GM12878 (cell line): ENCODE measurements around the gene PRMT7. TPM values are rescaled to one million over a fixed set of nuclear protein-coding genes. Genes with fewer than 3 reads are reported as not detected.

Experiments
- ATAC-seq: fragments of 200-7000 bp; cut with Tn5 transposase; 3 replicates; pipeline ENCODE4 v1.9.1; 2020; ENCODE audit warnings: mild to moderate bottlenecking, moderate library complexity
- BruUV-seq: library from RNA; stranded (reverse); fragments of 400-500 nt; replicated peaks from 2 replicates; lab custom pipeline; 2021; lab: Mats Ljungman, UMichigan
- CTCF ChIA-PET: fragments of 300-600 bp; sonication (Branson Sonifier 250); formaldehyde crosslinking; extraction: SDS; loops from one replicate; lab custom pipeline; 2021; ENCODE audit warnings: inconsistent platforms; lab: Yijun Ruan, JAX
- POLR2A ChIA-PET: fragments of 350-600 bp; formaldehyde crosslinking; extraction: SDS; loops from one replicate; lab custom pipeline; 2021; ENCODE audit warnings: inconsistent platforms; lab: Charles Lee
- RAD21 ChIA-PET: fragments of 300-600 bp; sonication (Branson Sonifier 250); formaldehyde crosslinking; loops from one replicate; lab custom pipeline; 2023; ENCODE audit warnings: antibody characterized with exemption; ENCODE audit not compliant: unreplicated experiment; lab: Charles Lee
- SMC1A ChIA-PET: fragments of 300-600 bp; sonication (Branson Sonifier 250); formaldehyde crosslinking; loops from one replicate; lab custom pipeline; 2023; ENCODE audit not compliant: unreplicated experiment, uncharacterized antibody; lab: Charles Lee
- DNase-seq: peaks from one replicate; pipeline ENCODE4 v3.0.0-alpha.2; 2011; ENCODE audit warnings: low read depth, low spot score
- FAIRE-seq: peaks from 3 replicates; lab custom pipeline; 2011; peaks lifted over from hg19 to GRCh38; lab: Jason Lieb, UNC
- H2AFZ ChIP-seq: 2 replicates; pipeline ENCODE4 v1.6.0; 2011; ENCODE audit warnings: low read depth, low read length, control low read depth; ENCODE audit not compliant: control insufficient read depth
- H3K27ac ChIP-seq: 2 replicates; pipeline ENCODE4 v1.5.1; 2011; ENCODE audit warnings: control low read depth; ENCODE audit not compliant: control insufficient read depth, insufficient read depth
- H3K27me3 ChIP-seq, 2 experiments: replicated peaks in 1 of 2; 2 replicates each; pipeline versions ENCODE4 v1.6.0 to v1.6.1; 2011; ENCODE audit warnings: low read length in 1 of 2; ENCODE audit not compliant: control insufficient read depth in 2 of 2, insufficient read depth in 2 of 2
- H3K36me3 ChIP-seq, 2 experiments: 2 replicates each; pipeline ENCODE4 v1.5.1; 2011; ENCODE audit warnings: low read length in 1 of 2; ENCODE audit not compliant: control insufficient read depth in 2 of 2, insufficient read depth in 2 of 2
- H3K4me1 ChIP-seq: 2 replicates; pipeline ENCODE4 v1.6.1; 2011; ENCODE audit warnings: mild to moderate bottlenecking, low read length, moderate library complexity, mixed read lengths; ENCODE audit not compliant: control insufficient read depth, insufficient read depth
- H3K4me2 ChIP-seq: 2 replicates; pipeline ENCODE4 v1.6.0; 2011; ENCODE audit warnings: control low read depth; ENCODE audit not compliant: control insufficient read depth, insufficient read depth
- H3K4me3 ChIP-seq: fragments of 200-600 bp; sonication (generic); 2 replicates; pipeline ENCODE4 v1.5.1; 2016
- H3K79me2 ChIP-seq: 2 replicates; pipeline ENCODE4 v1.6.0; 2011; ENCODE audit warnings: low read length; ENCODE audit not compliant: control insufficient read depth, insufficient read depth
- H3K9ac ChIP-seq: 2 replicates; pipeline ENCODE4 v1.8.0; 2011; ENCODE audit warnings: low read length, control low read depth, mixed read lengths; ENCODE audit not compliant: control insufficient read depth, insufficient read depth
- H3K9me3 ChIP-seq: replicated peaks from 3 replicates; pipeline ENCODE4 v1.5.1; 2011; ENCODE audit warnings: mild to moderate bottlenecking, low read length; ENCODE audit not compliant: control insufficient read depth, insufficient read depth
- H4K20me1 ChIP-seq: 2 replicates; pipeline ENCODE4 v1.6.0; 2011; ENCODE audit not compliant: control insufficient read depth, insufficient read depth
- CHD1 ChIP-seq: IDR thresholded peaks from 2 replicates; pipeline ENCODE4 v1.6.1; 2012; ENCODE audit warnings: low read depth, low read length, improper control_type of control experiment
- CREM ChIP-seq: IDR thresholded peaks from 2 replicates; pipeline ENCODE4 v1.6.1; 2014; ENCODE audit warnings: antibody characterized with exemption, low read depth
- DPF2 ChIP-seq: fragments of 450-650 bp; IDR thresholded peaks from 2 replicates; pipeline ENCODE4 v1.6.1; 2017; ENCODE audit warnings: mild to moderate bottlenecking
- IKZF2 ChIP-seq, 2 experiments: fragments of 450-650 bp; IDR thresholded peaks; 2 replicates each; pipeline ENCODE4 v1.6.1; 2017; ENCODE audit warnings: mild to moderate bottlenecking in 2 of 2, moderate library complexity in 2 of 2
- JUND ChIP-seq: IDR thresholded peaks from 2 replicates; pipeline ENCODE4 v1.6.1; 2012; ENCODE audit warnings: low read depth, mild to moderate bottlenecking, low read length, improper control_type of control experiment, moderate library complexity
- NFXL1 ChIP-seq: fragments of 450-650 bp; IDR thresholded peaks from 2 replicates; pipeline ENCODE4 v1.6.1; 2017; ENCODE audit warnings: antibody characterized with exemption, mild to moderate bottlenecking, borderline replicate concordance
- PAX8 ChIP-seq: fragments of 450-650 bp; IDR thresholded peaks from 2 replicates; pipeline ENCODE4 v1.6.1; 2017; ENCODE audit warnings: mild to moderate bottlenecking, moderate library complexity
- POLR2AphosphoS5 ChIP-seq: IDR thresholded peaks from 2 replicates; pipeline ENCODE4 v1.6.1; 2011; ENCODE audit warnings: mild to moderate bottlenecking, low read length, inconsistent platforms
- RAD21 ChIP-seq: IDR thresholded peaks from 2 replicates; pipeline ENCODE4 v1.6.1; 2011; ENCODE audit warnings: mild to moderate bottlenecking, low read depth, low read length, moderate library complexity; ENCODE audit not compliant: insufficient read depth
- SMAD1 ChIP-seq: fragments of 450-650 bp; IDR thresholded peaks from 2 replicates; pipeline ENCODE4 v1.6.1; 2018; ENCODE audit warnings: mild to moderate bottlenecking, low read depth; ENCODE audit not compliant: partially characterized antibody
- SREBF1 ChIP-seq: IDR thresholded peaks from 2 replicates; pipeline ENCODE4 v1.6.1; 2012; ENCODE audit warnings: mild to moderate bottlenecking, low read length
- TCF7 ChIP-seq: IDR thresholded peaks from 2 replicates; pipeline ENCODE4 v1.6.1; 2014; ENCODE audit warnings: antibody characterized with exemption, borderline replicate concordance
- ZZZ3 ChIP-seq: IDR thresholded peaks from 2 replicates; pipeline ENCODE4 v1.6.1; 2011; ENCODE audit warnings: low read depth; ENCODE audit not compliant: control insufficient read depth, insufficient read length
- WGBS: methylation state at CpG from one replicate; pipeline ENCODE4 v1.1.6; 2016; ENCODE audit warnings: low lambda C conversion rate; ENCODE audit not compliant: insufficient replicate concordance, insufficient coverage; ENCODE audit errors: missing lambda C conversion rate; 5-methylcytosine and 5-hydroxymethylcytosine counted together
- in situ Hi-C: fragments of 300-500 bp; cut with MboI; formaldehyde crosslinking; loops from 9 replicates; pipeline ENCODE4 v1.14.3; 2018; ENCODE audit warnings: mixed read lengths
- intact Hi-C: fragments of 100-400 bp; cut with micrococcal nuclease; formaldehyde crosslinking; loops from one replicate; pipeline ENCODE4 v1.14.2; 2022; ENCODE audit not compliant: unreplicated experiment
- polyA plus RNA-seq, 11 experiments: library from polyadenylated mRNA; depleted of rRNA in 4 of 11; unstranded in 6 of 11; stranded (reverse) in 5 of 11; fragments of >200 nt; fragmentation: Nextera tagmentation in 4 of 11; fragmentation: Illumina TruSeq in 1 of 11; extraction: Ambion mirVana in 4 of 11; extraction: Trizol in 1 of 11; gene quantifications; 1 replicate in 1 of 11; 2 replicates in 10 of 11; pipeline versions ENCODE4 v1.2.1 to v1.2.3, GENCODE V29; 2011 to 2016; ENCODE audit warnings: inconsistent platforms in 2 of 11, missing spikeins in 2 of 11, low read depth in 1 of 11
- total RNA-seq, 4 experiments: library from RNA; depleted of rRNA in 3 of 4; stranded (reverse); fragments of >200 nt in 3 of 4; fragmentation: Illumina TruSeq in 1 of 4; extraction: Trizol in 1 of 4; gene quantifications; 2 replicates each; pipeline versions ENCODE4 v1.2.1 to v1.2.3, GENCODE V29; 2013 to 2021
- TF ChIP-seq, protein P1 (sequence below): IDR thresholded peaks from 2 replicates; pipeline ENCODE4 v1.6.1; 2012; ENCODE audit warnings: low read depth, low read length, improper control_type of control experiment
- TF ChIP-seq, protein P2 (sequence below): fragments of 450-650 bp; conservative IDR thresholded peaks from 2 replicates; pipeline ENCODE4 v1.6.1; 2017; ENCODE audit warnings: mild to moderate bottlenecking, moderate library complexity
- TF ChIP-seq, protein P3 (sequence below): fragments of 450-650 bp; IDR thresholded peaks from 2 replicates; pipeline ENCODE4 v1.6.1; 2017; ENCODE audit warnings: mild to moderate bottlenecking, moderate library complexity

Gene PRMT7
- total and polyA plus RNA-seq, 10 of the 15 experiments (the other 5 are each of a cell fraction or from before 2014, with no cell fraction given): 5.1 to 56.1 (median 42.0) TPM

- ChIA-PET SMC1A (interaction anchor here (0.7 to 1.4 kb wide), 2 partner anchors 20 to 125 kb away, joined by 3 to 4 read pairs; no protein-coding TSS in a partner anchor), POLR2A (no interaction called here), CTCF (interaction anchor here (3.9 kb wide), 1 partner anchor 9 kb away, joined by 22 read pairs; no protein-coding TSS in a partner anchor), RAD21 (interaction anchor here (1.0 to 1.9 kb wide), 4 partner anchors 18 to 134 kb away, joined by 3 to 4 read pairs (median 3); no protein-coding TSS in a partner anchor)
- 48% methylated on average over 14 of the region's 14 CpGs for WGBS
- in situ Hi-C loops (no loop called here), intact Hi-C loops (no loop called here)
- no peak overlapping the region for H2AFZ ChIP-seq
- no peak overlapping the region for H3K4me2 ChIP-seq
- no peaks in the 10 kb centered on the region for H3K36me3 ChIP-seq
- H3K9me3 ChIP-seq: no peaks in the 10 kb centered on the region
- TF ChIP-seq, protein P1, sequence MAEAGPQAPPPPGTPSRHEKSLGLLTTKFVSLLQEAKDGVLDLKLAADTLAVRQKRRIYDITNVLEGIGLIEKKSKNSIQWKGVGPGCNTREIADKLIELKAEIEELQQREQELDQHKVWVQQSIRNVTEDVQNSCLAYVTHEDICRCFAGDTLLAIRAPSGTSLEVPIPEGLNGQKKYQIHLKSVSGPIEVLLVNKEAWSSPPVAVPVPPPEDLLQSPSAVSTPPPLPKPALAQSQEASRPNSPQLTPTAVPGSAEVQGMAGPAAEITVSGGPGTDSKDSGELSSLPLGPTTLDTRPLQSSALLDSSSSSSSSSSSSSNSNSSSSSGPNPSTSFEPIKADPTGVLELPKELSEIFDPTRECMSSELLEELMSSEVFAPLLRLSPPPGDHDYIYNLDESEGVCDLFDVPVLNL: no peak
- TF ChIP-seq TCF7 (no peak), CREM (no peak), DPF2 (no peak), IKZF2 (IDR thresholded peaks at IDR 0.05) (no peak), POLR2AphosphoS5 (no peak), PAX8 (no peak), RAD21 (no peak), NFXL1 (no peak), JUND (no peak), CHD1 (no peak), ZZZ3 (no peak), SREBF1 (no peak), SMAD1 (no peak)
- TF ChIP-seq, protein P2, sequence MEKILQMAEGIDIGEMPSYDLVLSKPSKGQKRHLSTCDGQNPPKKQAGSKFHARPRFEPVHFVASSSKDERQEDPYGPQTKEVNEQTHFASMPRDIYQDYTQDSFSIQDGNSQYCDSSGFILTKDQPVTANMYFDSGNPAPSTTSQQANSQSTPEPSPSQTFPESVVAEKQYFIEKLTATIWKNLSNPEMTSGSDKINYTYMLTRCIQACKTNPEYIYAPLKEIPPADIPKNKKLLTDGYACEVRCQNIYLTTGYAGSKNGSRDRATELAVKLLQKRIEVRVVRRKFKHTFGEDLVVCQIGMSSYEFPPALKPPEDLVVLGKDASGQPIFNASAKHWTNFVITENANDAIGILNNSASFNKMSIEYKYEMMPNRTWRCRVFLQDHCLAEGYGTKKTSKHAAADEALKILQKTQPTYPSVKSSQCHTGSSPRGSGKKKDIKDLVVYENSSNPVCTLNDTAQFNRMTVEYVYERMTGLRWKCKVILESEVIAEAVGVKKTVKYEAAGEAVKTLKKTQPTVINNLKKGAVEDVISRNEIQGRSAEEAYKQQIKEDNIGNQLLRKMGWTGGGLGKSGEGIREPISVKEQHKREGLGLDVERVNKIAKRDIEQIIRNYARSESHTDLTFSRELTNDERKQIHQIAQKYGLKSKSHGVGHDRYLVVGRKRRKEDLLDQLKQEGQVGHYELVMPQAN: no peak
- TF ChIP-seq, protein P3, sequence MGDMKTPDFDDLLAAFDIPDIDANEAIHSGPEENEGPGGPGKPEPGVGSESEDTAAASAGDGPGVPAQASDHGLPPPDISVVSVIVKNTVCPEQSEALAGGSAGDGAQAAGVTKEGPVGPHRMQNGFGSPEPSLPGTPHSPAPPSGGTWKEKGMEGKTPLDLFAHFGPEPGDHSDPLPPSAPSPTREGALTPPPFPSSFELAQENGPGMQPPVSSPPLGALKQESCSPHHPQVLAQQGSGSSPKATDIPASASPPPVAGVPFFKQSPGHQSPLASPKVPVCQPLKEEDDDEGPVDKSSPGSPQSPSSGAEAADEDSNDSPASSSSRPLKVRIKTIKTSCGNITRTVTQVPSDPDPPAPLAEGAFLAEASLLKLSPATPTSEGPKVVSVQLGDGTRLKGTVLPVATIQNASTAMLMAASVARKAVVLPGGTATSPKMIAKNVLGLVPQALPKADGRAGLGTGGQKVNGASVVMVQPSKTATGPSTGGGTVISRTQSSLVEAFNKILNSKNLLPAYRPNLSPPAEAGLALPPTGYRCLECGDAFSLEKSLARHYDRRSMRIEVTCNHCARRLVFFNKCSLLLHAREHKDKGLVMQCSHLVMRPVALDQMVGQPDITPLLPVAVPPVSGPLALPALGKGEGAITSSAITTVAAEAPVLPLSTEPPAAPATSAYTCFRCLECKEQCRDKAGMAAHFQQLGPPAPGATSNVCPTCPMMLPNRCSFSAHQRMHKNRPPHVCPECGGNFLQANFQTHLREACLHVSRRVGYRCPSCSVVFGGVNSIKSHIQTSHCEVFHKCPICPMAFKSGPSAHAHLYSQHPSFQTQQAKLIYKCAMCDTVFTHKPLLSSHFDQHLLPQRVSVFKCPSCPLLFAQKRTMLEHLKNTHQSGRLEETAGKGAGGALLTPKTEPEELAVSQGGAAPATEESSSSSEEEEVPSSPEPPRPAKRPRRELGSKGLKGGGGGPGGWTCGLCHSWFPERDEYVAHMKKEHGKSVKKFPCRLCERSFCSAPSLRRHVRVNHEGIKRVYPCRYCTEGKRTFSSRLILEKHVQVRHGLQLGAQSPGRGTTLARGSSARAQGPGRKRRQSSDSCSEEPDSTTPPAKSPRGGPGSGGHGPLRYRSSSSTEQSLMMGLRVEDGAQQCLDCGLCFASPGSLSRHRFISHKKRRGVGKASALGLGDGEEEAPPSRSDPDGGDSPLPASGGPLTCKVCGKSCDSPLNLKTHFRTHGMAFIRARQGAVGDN: no peak
- H3K4me1 ChIP-seq: peaks cover 10% of the 10 kb centered on the region
- no peak overlapping the region for H3K27ac ChIP-seq
- no peak overlapping the region for H3K4me3 ChIP-seq
- H3K9ac ChIP-seq: no peak overlapping the region
- no peaks in the 10 kb centered on the region for H3K79me2 ChIP-seq
- no peaks in the 10 kb centered on the region for H4K20me1 ChIP-seq
- no peak for DNase-seq
- no TSS peak for BruUV-seq
- H3K27me3 ChIP-seq: no peaks in the 10 kb centered on the region
- ATAC-seq: no peak
- no peak for FAIRE-seq
These were observed 75.8 kb downstream of the PRMT7 start for GRCh38 chr16:68386628-68387027.
